ENCODE measurements around the gene SNX27. TPM values are rescaled to one million over a fixed set of nuclear protein-coding genes. Genes with fewer than 3 reads are reported as not detected.

Gene SNX27
- total and polyA plus RNA-seq, 2 donors (not counting 1 experiment from before 2014, with no cell fraction given): 29.5 to 38.1 TPM

DNA sequence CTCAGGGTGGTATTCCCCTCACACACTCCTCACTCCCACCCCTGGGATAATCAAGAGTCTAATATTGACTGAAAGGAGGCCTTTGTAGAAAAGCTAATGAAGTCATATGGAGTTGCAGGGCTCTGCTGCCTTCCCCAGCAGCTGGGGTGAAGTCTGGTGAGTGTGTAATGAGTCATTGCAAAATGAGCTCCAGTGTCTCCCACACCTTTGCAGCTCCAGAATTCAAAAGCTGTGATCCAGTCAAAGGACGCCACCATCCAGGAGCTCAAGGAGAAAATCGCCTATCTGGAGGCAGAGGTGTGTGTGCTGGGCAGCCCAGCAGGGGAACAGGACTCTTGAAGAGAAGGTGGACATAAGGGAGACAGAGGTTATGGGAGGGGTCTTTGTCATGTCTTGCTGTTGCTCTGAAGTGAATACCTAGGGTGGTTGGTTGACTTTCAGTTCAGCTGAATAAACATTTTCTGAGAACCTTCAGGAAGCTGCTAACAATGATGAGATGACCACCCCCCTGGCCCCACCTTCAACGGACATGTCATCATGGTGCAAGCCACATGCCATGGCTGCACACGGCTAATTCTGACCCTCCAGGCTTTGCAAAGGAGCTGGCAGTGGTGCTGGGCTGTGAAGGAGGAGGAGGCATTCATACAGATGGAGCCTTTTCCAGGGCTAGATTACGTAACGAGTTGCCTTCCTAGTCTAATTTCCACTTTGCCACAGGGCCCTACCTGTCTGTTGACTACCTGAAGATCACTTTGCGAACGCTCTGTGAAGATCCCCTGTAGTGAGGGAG lies 32.2 kb upstream of the SNX27 start:
- peaks cover under 1% of the 10 kb centered on the region for H3K36me3 ChIP-seq (ENCODE audit: control insufficient read depth, insufficient read depth, low read length)

DNA sequence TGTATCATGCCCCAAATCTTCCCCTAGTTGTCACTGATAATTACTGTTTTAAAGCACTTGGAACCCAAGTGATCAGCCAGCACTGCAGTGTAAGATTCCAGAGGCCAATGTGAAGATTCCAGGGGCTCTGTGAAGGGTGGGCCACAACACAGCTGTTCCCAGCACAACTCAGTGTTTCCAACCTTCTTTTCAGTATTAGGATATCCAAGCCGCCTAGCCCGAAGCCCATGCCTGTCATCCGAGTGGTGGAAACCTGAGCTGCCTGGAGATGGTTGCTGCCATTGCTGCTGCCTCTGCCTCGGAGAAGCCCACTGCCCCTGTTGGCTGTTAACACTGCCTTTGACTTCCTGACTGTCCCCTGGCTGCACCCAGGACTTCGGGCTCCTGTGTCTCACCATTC lies 30.4 kb upstream of the SNX27 start:
- no peaks in the 10 kb centered on the region for H4K20me1 ChIP-seq (ENCODE audit: control insufficient read depth, extremely low read depth, insufficient read depth, low read length)
- H3K4me1 ChIP-seq (ENCODE audit: control insufficient read depth, extremely low read depth, insufficient read depth, low read length): no peaks in the 10 kb centered on the region
- no peaks in the 10 kb centered on the region for H3K79me2 ChIP-seq (ENCODE audit: control insufficient read depth, insufficient read depth, low read length)
- H3K27ac ChIP-seq (ENCODE audit: insufficient read depth, low read length): no peak overlapping the region
- no peak overlapping the region for H3K4me3 ChIP-seq (replicated peaks in 1 of 4; ENCODE audit: control extremely low read depth in 1 of 4, insufficient read depth in 1 of 4, low read depth in 3 of 4, low read length in 4 of 4)
- H2AFZ ChIP-seq (ENCODE audit: low read length): no peak overlapping the region
- no peaks in the 10 kb centered on the region for H3K9me3 ChIP-seq (ENCODE audit: control insufficient read depth, insufficient read depth, low read depth, low read length)
- no peaks in the 10 kb centered on the region for H3K27me3 ChIP-seq (ENCODE audit: control insufficient read depth, insufficient read depth, low read length)
- TF ChIP-seq, protein P1, sequence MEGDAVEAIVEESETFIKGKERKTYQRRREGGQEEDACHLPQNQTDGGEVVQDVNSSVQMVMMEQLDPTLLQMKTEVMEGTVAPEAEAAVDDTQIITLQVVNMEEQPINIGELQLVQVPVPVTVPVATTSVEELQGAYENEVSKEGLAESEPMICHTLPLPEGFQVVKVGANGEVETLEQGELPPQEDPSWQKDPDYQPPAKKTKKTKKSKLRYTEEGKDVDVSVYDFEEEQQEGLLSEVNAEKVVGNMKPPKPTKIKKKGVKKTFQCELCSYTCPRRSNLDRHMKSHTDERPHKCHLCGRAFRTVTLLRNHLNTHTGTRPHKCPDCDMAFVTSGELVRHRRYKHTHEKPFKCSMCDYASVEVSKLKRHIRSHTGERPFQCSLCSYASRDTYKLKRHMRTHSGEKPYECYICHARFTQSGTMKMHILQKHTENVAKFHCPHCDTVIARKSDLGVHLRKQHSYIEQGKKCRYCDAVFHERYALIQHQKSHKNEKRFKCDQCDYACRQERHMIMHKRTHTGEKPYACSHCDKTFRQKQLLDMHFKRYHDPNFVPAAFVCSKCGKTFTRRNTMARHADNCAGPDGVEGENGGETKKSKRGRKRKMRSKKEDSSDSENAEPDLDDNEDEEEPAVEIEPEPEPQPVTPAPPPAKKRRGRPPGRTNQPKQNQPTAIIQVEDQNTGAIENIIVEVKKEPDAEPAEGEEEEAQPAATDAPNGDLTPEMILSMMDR (conservative IDR thresholded peaks at IDR 0.05 in 1 of 2, IDR thresholded peaks at IDR 0.05 in 1 of 2; ENCODE audit: low read depth in 1 of 2, low read length in 2 of 2): no peak
- no peak for TF ChIP-seq EZH2 (IDR thresholded peaks at IDR 0.05; ENCODE audit: low read length, missing control alignments)
- DNase-seq (ENCODE audit: low read depth in 2 of 2): no peak
- no peak overlapping the region for H3K9ac ChIP-seq (ENCODE audit: insufficient read depth, low read length)
- H3K36me3 ChIP-seq (ENCODE audit: control insufficient read depth, insufficient read depth, low read length): no peaks in the 10 kb centered on the region
- no peak overlapping the region for H3K4me2 ChIP-seq (ENCODE audit: extremely low read depth, insufficient read depth, low read length)

More for the DNA sequence above, 32.2 kb upstream of the SNX27 start:
- Histone ChIP-seq H3K4me1 (ENCODE audit: control insufficient read depth, extremely low read depth, insufficient read depth, low read length) (peaks cover 6% of the 10 kb centered on the region), H3K9ac (ENCODE audit: insufficient read depth, low read length) (no peak overlapping the region), H4K20me1 (ENCODE audit: control insufficient read depth, extremely low read depth, insufficient read depth, low read length) (no peaks in the 10 kb centered on the region), H3K79me2 (ENCODE audit: control insufficient read depth, insufficient read depth, low read length) (no peaks in the 10 kb centered on the region), H3K4me2 (ENCODE audit: extremely low read depth, insufficient read depth, low read length) (no peak overlapping the region), H3K27ac (ENCODE audit: insufficient read depth, low read length) (no peak overlapping the region), H2AFZ (ENCODE audit: low read length) (no peak overlapping the region), H3K9me3 (ENCODE audit: control insufficient read depth, insufficient read depth, low read depth, low read length) (no peaks in the 10 kb centered on the region), H3K27me3 (ENCODE audit: control insufficient read depth, insufficient read depth, low read length) (no peaks in the 10 kb centered on the region), H3K4me3 (replicated peaks in 1 of 4; ENCODE audit: control extremely low read depth in 1 of 4, insufficient read depth in 1 of 4, low read depth in 3 of 4, low read length in 4 of 4) (no peak overlapping the region)
- no peak for TF ChIP-seq EZH2 (IDR thresholded peaks at IDR 0.05; ENCODE audit: low read length, missing control alignments)
- TF ChIP-seq, protein P1 (conservative IDR thresholded peaks at IDR 0.05 in 1 of 2, IDR thresholded peaks at IDR 0.05 in 1 of 2; ENCODE audit: low read depth in 1 of 2, low read length in 2 of 2): no peak
- peak; percentile 43 to 83 for DNase-seq (ENCODE audit: low read depth in 2 of 2)

DNA sequence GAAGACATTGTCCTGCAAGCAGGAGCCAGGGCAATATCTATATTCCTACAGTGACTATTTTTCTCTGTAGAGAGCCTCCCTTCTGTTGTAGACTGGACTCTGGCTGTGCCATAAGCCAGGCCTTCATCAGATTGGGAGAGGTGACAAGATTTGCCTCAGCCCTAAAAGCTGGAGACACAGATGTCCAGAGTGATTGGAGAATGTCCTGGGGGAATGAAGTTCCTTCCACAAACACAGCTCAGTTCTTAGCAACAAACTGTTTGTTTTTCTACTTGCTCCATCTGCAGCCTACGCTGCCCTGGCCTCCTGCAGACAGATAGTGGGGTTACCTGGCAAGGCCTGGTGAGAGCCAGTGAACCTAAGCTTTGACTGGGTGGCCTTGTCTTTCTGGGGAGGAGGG lies 29.9 kb upstream of the SNX27 start:
- Histone ChIP-seq H3K9me3 (ENCODE audit: control insufficient read depth, insufficient read depth, low read depth, low read length) (no peaks in the 10 kb centered on the region), H3K27me3 (ENCODE audit: control insufficient read depth, insufficient read depth, low read length) (no peaks in the 10 kb centered on the region), H3K27ac (ENCODE audit: insufficient read depth, low read length) (no peak overlapping the region), H2AFZ (ENCODE audit: low read length) (no peak overlapping the region), H3K79me2 (ENCODE audit: control insufficient read depth, insufficient read depth, low read length) (no peaks in the 10 kb centered on the region), H3K4me2 (ENCODE audit: extremely low read depth, insufficient read depth, low read length) (no peak overlapping the region), H3K9ac (ENCODE audit: insufficient read depth, low read length) (no peak overlapping the region), H3K4me1 (ENCODE audit: control insufficient read depth, extremely low read depth, insufficient read depth, low read length) (no peaks in the 10 kb centered on the region), H4K20me1 (ENCODE audit: control insufficient read depth, extremely low read depth, insufficient read depth, low read length) (no peaks in the 10 kb centered on the region), H3K36me3 (ENCODE audit: control insufficient read depth, insufficient read depth, low read length) (no peaks in the 10 kb centered on the region), H3K4me3 (replicated peaks in 1 of 4; ENCODE audit: control extremely low read depth in 1 of 4, insufficient read depth in 1 of 4, low read depth in 3 of 4, low read length in 4 of 4) (no peak overlapping the region)
- no peak for DNase-seq (ENCODE audit: low read depth in 2 of 2)
- no peak for TF ChIP-seq EZH2 (IDR thresholded peaks at IDR 0.05; ENCODE audit: low read length, missing control alignments)
- TF ChIP-seq, protein P1 (conservative IDR thresholded peaks at IDR 0.05 in 1 of 2, IDR thresholded peaks at IDR 0.05 in 1 of 2; ENCODE audit: low read depth in 1 of 2, low read length in 2 of 2): no peak

All from fibroblast of lung (primary cell).